ENCODE results near the gene CNPY1.

CNPY1 gene

DNA sequence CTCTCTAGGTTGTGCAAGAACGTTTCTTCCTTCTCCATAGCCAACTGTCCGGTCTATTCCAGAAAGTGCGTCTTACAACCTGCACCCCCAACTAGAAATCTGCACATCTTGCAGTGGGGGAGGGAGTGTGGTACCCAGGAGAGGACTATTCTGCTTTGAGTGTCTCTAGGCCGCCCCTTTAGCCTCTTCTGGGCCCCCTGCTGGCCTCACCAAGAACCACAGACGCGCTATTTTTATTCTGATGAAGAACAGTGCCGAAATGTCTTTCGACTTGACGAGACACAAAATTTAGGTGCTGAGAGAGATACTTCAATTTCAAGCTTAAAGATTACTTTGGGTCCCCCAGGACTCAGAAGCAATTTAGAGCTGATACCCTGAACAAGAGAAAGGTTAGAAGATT is 1.0 kb downstream of the CNPY1 start:
- H3K4me3 ChIP-seq (ENCODE audit: low read depth, low read length), result no peak overlapping the region
- DNase-seq (ENCODE audit: low read depth), result no peak
- TF ChIP-seq, protein P1, sequence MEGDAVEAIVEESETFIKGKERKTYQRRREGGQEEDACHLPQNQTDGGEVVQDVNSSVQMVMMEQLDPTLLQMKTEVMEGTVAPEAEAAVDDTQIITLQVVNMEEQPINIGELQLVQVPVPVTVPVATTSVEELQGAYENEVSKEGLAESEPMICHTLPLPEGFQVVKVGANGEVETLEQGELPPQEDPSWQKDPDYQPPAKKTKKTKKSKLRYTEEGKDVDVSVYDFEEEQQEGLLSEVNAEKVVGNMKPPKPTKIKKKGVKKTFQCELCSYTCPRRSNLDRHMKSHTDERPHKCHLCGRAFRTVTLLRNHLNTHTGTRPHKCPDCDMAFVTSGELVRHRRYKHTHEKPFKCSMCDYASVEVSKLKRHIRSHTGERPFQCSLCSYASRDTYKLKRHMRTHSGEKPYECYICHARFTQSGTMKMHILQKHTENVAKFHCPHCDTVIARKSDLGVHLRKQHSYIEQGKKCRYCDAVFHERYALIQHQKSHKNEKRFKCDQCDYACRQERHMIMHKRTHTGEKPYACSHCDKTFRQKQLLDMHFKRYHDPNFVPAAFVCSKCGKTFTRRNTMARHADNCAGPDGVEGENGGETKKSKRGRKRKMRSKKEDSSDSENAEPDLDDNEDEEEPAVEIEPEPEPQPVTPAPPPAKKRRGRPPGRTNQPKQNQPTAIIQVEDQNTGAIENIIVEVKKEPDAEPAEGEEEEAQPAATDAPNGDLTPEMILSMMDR (IDR thresholded peaks at IDR 0.05; ENCODE audit: insufficient read depth, low read depth, low read length, missing control alignments), result no peak

DNA sequence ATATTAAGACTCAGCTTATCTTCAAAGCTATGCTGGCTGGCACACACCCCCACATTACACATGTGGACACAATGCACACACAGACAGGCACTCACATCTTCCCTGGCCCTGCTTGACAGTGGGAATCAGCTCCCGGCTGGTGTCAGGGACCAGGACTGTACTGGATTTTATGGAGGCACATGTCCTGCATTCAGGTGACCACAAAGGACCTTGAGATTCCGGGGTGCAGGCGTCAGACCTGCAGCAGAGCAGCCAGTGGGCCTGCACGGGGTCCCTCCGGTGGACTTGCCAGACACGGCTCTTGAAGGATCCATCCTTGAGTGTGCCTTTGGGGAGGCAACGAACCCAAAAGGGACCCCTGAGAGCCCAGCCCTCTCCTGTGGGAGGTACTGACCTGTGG is 1.9 kb downstream of the CNPY1 start:
- DNase-seq (ENCODE audit: low read depth), result no peak
- TF ChIP-seq, protein P1 (IDR thresholded peaks at IDR 0.05; ENCODE audit: insufficient read depth, low read depth, low read length, missing control alignments), result no peak
- no peak overlapping the region for H3K4me3 ChIP-seq (ENCODE audit: low read depth, low read length)

DNA sequence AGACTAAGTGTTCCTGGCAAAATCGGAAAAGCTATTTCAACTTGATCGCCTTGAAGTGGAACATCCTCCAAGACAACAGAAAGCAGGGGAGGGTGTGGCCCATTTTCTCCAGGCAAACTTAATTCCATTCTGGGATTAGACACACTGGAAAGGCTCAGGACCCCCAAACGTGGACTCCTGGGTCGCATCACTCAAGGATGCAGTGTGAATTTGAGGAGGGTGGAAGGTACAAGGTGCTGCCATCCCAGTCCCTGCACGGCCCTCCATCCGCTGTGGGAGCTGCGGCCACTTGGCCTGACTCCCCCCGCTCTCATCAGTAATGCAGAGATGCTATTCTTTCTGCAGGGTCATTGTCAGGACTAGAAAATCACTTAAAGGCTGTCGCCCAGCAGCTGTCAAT is 2.4 kb downstream of the CNPY1 start:
- H3K4me3 ChIP-seq (ENCODE audit: low read depth, low read length), result no peak overlapping the region
- no peak for DNase-seq (ENCODE audit: low read depth)
- TF ChIP-seq, protein P1 (IDR thresholded peaks at IDR 0.05; ENCODE audit: insufficient read depth, low read depth, low read length, missing control alignments), result no peak

DNA sequence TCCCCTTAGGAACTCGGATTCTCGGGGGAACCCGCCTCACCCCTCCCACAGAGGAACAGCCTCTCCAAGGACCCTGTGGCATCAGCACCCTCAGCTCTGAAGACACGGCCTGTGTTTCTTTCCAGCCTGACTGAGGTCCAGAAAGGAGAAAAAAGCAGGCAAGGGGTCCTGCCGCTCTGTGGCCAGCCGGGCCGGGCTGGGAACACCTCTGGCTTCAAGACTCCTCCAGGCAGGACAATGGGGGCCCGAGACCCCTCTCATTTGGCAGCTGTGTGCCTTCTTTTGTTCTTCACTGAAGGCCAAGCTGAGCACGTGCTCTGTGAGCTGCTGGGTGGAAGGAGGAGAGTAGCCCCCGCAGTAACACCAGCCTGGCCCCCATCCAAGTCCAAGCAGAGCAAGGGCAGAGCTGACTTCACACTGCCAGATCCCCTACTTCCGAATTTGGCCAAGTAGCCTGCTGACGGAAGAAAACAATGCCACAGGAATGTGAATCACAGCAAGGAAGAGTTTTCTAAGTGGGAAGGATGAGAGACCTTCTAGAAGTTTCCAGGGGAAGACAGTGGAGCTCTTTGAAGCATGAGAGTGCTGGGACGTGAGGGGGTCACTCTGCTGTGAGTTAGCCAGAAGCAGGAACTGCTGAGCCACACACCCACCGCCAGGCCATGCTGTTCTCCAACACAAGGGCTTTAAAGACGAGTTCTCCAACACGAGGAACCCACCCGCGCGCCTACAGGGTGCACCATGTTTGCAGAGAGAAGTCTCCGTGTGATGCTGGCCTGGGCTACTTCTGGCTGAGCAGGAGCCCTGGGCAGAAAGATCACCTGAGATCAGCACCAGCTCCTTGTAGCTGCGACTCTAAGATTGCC is 3.1 kb downstream of the CNPY1 start:
- no peak for DNase-seq (ENCODE audit: low read depth)
- H3K4me3 ChIP-seq (ENCODE audit: low read depth, low read length), result no peak overlapping the region
- TF ChIP-seq, protein P1 (IDR thresholded peaks at IDR 0.05; ENCODE audit: insufficient read depth, low read depth, low read length, missing control alignments), result no peak

DNA sequence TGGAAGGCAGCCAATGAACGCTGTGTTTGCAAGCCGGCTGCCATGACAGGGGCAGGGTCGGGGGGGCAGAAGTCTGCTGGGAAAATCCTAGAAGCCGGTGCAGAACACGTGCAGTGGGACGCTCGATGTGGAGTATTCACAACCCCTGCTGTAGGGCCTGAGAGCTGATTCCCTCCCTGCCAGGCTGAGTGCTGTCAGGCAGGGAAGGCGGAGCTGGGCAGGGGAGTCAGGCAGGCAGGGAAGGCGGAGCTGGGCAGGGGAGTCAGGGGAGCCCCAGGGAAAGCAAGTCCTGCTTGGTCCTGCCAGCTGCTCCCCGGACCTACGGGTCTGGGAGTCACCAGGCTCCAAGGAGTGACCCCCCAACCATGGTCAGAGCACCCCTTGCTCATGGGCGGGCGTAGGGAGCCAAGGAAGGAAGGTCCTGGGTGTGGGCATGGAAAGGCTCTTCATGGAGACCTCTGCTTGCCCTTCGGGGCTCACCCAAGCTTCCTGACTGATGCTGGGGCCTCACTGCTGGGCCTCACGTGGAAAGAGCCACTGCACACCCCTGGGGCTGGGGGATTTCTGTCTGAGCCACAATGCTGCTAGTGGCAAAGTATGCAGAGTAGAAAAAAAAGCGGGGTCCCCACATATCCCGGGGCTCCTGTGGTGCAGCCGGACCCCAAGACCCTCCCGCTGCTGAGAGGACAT is 4.2 kb downstream of the CNPY1 start:
- no peak for DNase-seq (ENCODE audit: low read depth)
- TF ChIP-seq, protein P1 (IDR thresholded peaks at IDR 0.05; ENCODE audit: insufficient read depth, low read depth, low read length, missing control alignments), result no peak
- no peak overlapping the region for H3K4me3 ChIP-seq (ENCODE audit: low read depth, low read length)

DNA sequence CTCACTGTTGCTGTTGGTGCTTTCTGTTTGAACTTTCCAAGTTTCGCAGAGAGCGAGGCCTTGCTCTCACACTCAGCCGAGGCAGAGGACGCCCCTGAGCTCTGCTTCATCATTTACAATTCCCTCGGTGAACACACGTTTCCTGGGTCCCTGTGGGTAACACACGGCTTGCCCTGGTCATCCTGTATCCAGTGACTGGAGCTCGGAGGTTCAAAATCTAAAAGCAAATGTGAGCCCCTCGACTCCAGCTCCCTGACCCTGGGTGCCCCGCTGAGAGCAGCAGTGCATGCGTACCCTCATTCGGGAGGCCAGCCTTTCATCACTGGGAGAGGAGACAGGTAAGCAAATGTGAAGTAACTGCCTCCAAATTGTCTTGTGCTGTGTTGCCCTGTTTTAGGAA is 5.8 kb downstream of the CNPY1 start:
- DNase-seq (ENCODE audit: low read depth), result no peak
- no peak overlapping the region for H3K4me3 ChIP-seq (ENCODE audit: low read depth, low read length)
- TF ChIP-seq, protein P1 (IDR thresholded peaks at IDR 0.05; ENCODE audit: insufficient read depth, low read depth, low read length, missing control alignments), result no peak

Data from GM12865 (cell line).